ENCODE measurements around the gene SMCO3.
A peak's percentile ranks its signal among the peaks of the same experiment; 100 is the strongest.

SMCO3 gene

GRCh38 chr12:14814014-14814413 is at the start of gene SMCO3:
TSS of gene SMCO3 (minus strand) at chr12:14814182. CDS start at chr12:14806680, 7,502 bp downstream.
- DNase-seq (ENCODE audit: low spot score): no peak

GRCh38 chr12:14860490-14860889 is 46.5 kb upstream of the SMCO3 start:
- DNase-seq (ENCODE audit: low spot score): no peak

DNA sequence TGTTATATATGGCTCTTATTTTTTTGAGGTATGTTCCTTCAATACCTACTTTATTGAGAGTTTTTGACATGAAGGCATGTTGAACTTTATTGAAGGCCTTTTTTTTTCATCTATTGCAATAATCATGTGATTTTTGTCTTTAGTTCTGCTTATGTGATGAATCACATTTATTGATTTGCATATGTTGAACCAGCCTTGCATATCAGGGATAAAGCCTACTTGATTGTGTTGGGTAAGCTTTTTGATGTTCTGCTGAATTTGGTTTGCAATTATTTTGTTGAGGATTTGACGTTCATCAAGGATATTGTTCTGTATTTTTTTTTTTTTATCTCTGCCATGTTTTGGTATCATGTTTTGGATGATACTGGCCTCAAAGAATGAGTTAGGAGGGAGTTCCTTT is 44.5 kb upstream of the SMCO3 start:
- no peak for DNase-seq (ENCODE audit: low spot score)

DNA sequence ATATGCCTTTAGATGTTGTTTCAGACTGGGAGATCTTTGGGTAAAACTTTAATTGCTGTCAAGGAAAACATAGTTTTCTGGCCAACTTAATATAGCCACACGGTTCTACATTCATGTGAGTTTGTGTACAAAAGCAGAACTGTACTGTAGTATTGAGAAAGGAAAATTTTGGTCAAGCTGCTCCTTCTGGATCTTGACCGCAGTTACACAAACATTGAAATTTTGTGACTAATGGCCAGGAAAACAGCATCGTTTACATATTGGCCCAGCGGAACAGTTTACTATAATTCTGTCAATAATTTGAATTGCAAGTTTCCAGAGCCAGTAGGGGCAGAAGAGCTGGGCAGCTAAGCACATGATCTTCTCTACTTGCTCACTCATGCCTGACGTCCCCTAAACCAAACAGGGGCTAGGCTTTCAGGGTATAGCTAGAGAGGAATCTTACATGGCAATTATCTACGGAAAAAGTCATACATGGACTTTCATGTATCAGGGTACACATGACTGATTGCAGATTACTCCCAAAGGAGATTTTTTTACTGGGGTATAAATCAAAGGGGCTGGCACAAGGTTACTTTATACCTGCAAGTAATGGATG is 40.7 kb upstream of the SMCO3 start:
- peak; percentile 14 for DNase-seq (ENCODE audit: low spot score)

- DNase-seq (ENCODE audit: low spot score): no peak
These were observed 40.0 kb upstream of the SMCO3 start for GRCh38 chr12:14853961-14854360.

DNA sequence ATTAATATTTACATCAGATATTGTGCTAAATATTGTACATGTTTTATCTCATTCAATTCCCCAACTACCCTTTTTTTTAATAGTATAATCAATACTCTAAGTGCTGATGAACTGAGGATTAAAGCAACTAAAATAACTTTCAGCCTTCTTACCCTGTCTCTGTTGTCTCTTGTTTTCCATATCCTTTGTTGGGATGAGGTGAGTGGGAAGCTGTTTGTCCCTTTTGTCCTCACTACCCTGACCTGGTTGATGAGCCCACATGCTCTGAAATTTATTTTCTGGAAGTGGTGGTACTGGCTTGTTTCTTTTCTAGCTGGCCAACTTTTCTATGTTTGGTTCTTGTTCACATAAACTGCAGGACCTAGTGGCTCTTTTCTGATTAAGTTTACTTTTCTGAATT is 38.9 kb upstream of the SMCO3 start:
- no peak for DNase-seq (ENCODE audit: low spot score)

DNA sequence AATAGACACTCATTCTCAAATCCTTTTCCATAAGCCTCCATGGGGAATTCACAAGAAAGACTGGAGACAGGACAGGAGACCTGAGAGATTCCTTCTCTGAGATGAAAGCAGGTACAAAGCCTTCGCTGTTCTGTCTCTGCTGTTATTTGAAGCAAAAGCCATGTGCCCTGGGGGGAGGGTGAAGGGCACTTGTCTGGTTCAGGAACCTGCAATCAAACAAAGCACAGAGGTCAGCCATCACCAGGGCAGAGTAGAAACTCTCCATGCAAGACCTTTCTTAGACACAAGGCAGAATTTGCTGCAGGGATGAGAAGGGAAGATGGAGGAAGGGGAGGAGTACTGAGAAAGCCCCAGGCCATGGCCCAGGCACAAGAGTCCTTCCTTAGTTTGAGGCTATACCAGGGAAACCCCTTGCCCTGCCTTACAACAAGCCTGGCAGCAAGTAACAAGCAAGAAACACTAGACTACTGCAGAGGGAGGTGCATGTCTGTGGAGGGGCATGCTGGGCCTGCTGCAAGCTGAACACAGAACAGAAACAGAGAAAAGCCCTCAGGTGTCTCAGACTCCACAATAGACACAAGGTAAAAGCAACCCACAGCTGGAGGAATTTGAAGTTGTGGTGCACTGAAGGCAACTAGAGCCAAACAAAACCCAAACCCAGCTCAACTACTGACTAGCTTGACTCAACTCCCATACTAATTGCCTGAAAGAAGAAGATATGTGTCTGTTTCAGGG is 37.1 kb upstream of the SMCO3 start:
- no peak for DNase-seq (ENCODE audit: low spot score)

DNA sequence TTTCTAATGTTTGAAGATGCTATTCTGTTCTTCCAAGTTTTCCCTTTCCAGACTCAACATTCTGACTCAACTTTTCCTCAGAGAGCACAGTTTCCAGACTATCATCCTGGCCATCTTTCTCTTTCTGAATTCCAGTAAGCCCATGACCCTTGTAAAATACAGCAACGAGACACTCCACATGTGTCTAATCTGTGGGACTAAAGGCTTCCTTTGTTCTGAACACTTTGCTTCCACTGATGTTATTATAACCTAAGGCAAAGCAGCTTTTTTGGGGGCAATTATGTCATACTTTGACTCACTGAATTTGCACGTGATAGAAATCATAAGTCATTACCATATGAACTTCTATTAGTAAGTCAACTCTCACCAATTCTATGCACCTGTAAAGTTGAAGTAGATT is 35.7 kb upstream of the SMCO3 start:
- DNase-seq (ENCODE audit: low spot score): no peak

GRCh38 chr12:14846876-14847580 is 33.0 kb upstream of the SMCO3 start:
- DNase-seq (ENCODE audit: low spot score): no peak

DNA sequence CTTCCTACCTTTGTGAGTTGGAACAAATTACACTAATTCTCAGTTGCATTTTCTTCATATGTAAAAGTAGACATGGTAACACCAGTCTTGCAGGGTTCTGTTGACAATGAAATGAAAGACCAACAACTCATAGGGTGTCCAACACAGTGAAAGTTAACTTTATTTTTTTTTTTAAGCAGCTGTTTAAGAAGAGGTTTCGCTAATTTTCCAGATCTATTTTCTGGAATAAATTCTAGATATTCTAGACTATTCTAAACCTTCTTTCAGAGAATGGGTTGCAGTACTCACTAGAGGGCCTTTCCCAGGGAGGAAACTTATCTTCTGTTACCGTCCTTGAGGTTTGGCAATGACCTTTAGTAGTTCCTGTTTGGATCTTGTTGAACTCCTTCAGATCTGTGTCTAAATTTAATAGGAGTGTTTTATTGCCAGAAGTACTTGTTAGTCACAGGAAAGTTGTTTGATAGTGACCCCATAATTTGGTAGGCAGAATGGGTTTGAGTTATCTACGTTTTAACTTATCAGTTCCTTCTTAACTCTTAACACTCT is 32.1 kb upstream of the SMCO3 start:
- DNase-seq (ENCODE audit: low spot score): peak; percentile 9

DNA sequence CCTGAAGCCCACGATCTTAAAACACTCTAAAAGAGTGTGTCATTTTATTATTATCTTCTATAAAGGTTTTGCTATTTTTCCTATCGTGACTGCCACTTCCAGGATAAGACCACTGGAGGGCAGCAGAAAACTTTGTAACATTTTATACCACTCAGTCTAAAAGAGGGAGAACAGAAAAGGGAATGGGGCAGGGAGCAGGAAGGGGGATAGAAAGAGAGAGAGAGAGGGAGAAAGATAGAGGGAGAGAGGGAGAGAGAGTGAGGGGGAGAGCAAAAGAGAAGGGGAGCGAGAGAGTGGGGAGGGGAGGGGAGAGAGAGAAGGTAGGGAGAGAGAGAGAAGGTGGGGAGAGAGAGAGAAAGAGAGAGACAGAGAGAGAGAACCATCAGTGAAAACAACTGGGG is 31.4 kb upstream of the SMCO3 start:
- DNase-seq (ENCODE audit: low spot score): peak; percentile 79

DNA sequence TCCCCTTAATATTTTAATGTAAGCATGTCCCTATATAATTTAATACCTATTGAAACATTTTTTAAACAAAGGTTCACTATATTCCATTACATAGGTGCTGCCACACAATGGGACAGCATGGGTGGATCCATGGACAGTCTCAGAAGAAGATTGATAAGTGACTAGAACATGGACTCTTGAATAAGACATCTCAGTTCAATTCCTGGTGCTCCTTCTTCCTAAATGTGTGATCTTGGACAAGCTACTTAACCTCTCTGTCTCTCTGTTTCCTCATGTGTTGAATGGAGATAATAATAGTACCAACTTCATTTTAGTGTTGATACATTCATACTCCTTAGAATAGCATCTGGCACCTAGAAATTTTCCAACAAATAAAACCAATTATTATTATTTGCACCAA is 30.4 kb upstream of the SMCO3 start:
- no peak for DNase-seq (ENCODE audit: low spot score)

DNA sequence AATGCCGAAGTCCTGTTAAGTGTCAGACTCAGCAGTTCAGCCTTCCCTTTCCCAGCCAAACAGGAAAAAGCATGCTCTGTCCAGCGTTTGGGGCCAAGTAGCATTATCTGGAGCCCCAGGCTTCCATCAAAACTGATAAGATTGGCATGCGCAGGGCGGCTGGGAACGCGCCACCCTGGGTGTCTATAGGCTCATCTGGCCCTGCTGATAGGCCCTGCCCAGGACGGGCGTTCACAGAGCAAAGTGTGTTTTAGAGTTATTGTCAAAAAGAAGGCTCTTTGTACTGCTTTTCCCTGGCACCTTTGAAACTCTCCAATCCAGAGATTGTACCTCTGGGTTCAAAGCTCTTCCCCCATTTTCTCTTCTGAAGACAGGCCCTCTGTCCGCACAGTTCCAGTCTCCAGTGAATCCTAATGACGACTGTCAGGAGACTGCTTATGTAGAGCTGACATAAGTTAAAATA is 29.5 kb upstream of the SMCO3 start, which contains the start of gene ART4:
Gene ART4, minus strand, starts transcription at position 102 of the 463 bp plus-strand sequence. CDS start 413 bp downstream, outside the sequence.
- DNase-seq (ENCODE audit: low spot score): no peak

DNA sequence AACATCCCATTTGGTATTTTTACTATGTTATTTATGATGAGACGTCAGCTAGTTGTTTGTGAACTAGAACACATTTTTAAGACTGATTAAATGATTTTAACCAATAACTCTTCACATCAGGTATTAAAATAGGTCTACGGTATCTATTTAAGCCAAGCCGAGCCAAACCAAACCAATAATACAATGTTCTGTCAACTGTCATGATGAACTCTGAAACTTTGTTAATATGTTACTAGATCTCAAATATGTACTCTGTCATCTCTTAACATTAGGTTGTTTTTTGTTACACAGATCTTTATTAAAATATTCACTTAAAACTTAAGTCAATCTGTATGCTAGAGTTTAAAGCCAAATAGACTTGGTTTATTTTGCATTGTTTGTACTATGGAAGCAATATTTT is 28.3 kb upstream of the SMCO3 start:
- no peak for DNase-seq (ENCODE audit: low spot score)

GRCh38 chr12:14841761-14842160 is 27.8 kb upstream of the SMCO3 start:
- no peak for DNase-seq (ENCODE audit: low spot score)

GRCh38 chr12:14840616-14841015 is 26.6 kb upstream of the SMCO3 start:
- no peak for DNase-seq (ENCODE audit: low spot score)

- no peak for DNase-seq (ENCODE audit: low spot score)
These were observed 25.3 kb upstream of the SMCO3 start for GRCh38 chr12:14839262-14839661.

- no peak for DNase-seq (ENCODE audit: low spot score)
These were observed 22.6 kb upstream of the SMCO3 start for GRCh38 chr12:14836336-14837210.

- DNase-seq (ENCODE audit: low spot score): no peak
These were observed 20.5 kb upstream of the SMCO3 start for GRCh38 chr12:14834509-14834908.

DNA sequence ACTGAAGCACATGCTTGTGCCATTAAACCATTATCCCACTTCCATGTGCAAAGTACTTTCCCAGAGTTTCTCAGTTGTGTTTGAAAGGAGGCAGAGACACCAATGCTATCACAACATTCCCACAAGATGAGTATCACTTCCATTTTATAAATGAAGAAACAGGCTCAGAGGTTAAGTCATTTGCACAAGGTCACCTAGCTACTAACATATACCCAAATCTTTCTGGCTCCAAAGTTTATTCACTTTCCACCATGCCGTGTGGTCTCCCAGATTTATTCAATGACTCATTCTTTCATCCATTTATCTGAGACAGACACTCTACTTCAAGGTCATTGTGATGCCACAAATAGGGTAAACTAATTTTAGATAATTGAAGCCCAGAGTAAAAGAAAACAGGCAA is 20.0 kb upstream of the SMCO3 start:
- no peak for DNase-seq (ENCODE audit: low spot score)

DNA sequence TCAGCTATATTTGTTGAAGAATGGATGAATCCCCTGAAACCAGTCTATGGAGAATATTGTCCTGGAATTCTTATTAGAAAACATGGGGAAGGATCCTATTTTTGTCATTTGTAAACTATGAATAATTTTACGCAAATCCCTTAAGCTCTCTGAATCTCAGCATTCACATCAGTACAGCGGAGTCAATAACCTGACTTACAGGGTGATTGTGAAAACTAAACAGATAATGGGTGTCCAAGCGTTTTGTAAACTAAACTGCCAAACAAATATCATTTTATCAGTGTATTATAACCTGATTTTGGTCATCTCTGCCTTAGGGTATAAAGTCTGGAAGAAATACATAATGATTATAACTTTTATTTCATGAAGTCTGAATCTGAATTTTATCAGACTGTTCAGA is 19.4 kb upstream of the SMCO3 start:
- DNase-seq (ENCODE audit: low spot score): no peak

GRCh38 chr12:14828892-14829291 is 14.9 kb upstream of the SMCO3 start:
- peak; percentile 40 for DNase-seq (ENCODE audit: low spot score)

All from NAMALWA (cell line).